ENCODE data around the gene SH3PXD2B.
"Not testable (repeated sequence)": the region's sequence is repeated elsewhere in the genome, so short reads cannot be mapped to it uniquely, and the experiment has no call there.

SH3PXD2B gene

GRCh38 chr5:172361566-172362238, 92.6 kb downstream of the SH3PXD2B start:
- no peak for DNase-seq

- DNase-seq, result no peak
Observed at GRCh38 chr5:172358345-172358744, 96.0 kb downstream of the SH3PXD2B start.

GRCh38 chr5:172356527-172356926, 97.8 kb downstream of the SH3PXD2B start:
- no peak for DNase-seq

- DNase-seq, result no peak
Observed at GRCh38 chr5:172356047-172356446, 98.3 kb downstream of the SH3PXD2B start.

GRCh38 chr5:172353846-172354245, 100.5 kb downstream of the SH3PXD2B start:
- no peak for DNase-seq

GRCh38 chr5:172353271-172353812, 101.0 kb downstream of the SH3PXD2B start:
- no peak for DNase-seq

GRCh38 chr5:172352526-172352925, 101.8 kb downstream of the SH3PXD2B start:
- not testable (repeated sequence) for DNase-seq

- DNase-seq, result no peak
Observed at GRCh38 chr5:172351240-172351778, 103.0 kb downstream of the SH3PXD2B start.

GRCh38 chr5:172350212-172351181, 103.8 kb downstream of the SH3PXD2B start:
- DNase-seq, result no peak

- not testable (repeated sequence) for DNase-seq
Observed at GRCh38 chr5:172348733-172349132, 105.6 kb downstream of the SH3PXD2B start.

- DNase-seq, result no peak
Observed at GRCh38 chr5:172348084-172348483, 106.2 kb downstream of the SH3PXD2B start.

GRCh38 chr5:172347496-172348052, 106.8 kb downstream of the SH3PXD2B start:
- DNase-seq, result no peak

GRCh38 chr5:172345881-172346280, 108.4 kb downstream of the SH3PXD2B start:
- DNase-seq, result no peak

GRCh38 chr5:172344855-172345409, 109.4 kb downstream of the SH3PXD2B start:
- DNase-seq, result no peak

- no peak for DNase-seq
Observed at GRCh38 chr5:172343741-172344140, 110.6 kb downstream of the SH3PXD2B start.

GRCh38 chr5:172342918-172343317, 111.4 kb downstream of the SH3PXD2B start:
- DNase-seq, result no peak

GRCh38 chr5:172339264-172340180, 114.8 kb downstream of the SH3PXD2B start:
- DNase-seq, result no peak

GRCh38 chr5:172336676-172337285, 117.5 kb downstream of the SH3PXD2B start:
- no peak for DNase-seq

- DNase-seq, result no peak
Observed at GRCh38 chr5:172336264-172336663, 118.1 kb downstream of the SH3PXD2B start.

- DNase-seq, result no peak
Observed at GRCh38 chr5:172335721-172336120, 118.6 kb downstream of the SH3PXD2B start.

GRCh38 chr5:172334641-172335040, 119.7 kb downstream of the SH3PXD2B start:
- DNase-seq, result no peak
